Vagina (tissue), 2 donors: ENCODE measurements around the gene STEAP3. TPM values are rescaled to one million over a fixed set of nuclear protein-coding genes. Genes with fewer than 3 reads are reported as not detected.

Experiments
- DNase-seq, 2 donors: peaks; one replicate each; pipeline ENCODE4 v3.0.0-alpha.2; 2017; ENCODE audit errors: extremely low spot score in 2 of 2
- H3K27ac ChIP-seq: fragments of 200-600 bp; sonication (generic); one replicate; pipeline ENCODE4 v1.5.1; 2019
- H3K27me3 ChIP-seq: fragments of 200-600 bp; sonication (generic); one replicate; pipeline ENCODE4 v1.5.1; 2019
- H3K36me3 ChIP-seq, 2 donors: fragments of 200-600 bp; sonication (generic); one replicate each; pipeline ENCODE4 v1.5.1; 2017 to 2019
- H3K4me1 ChIP-seq: fragments of 200-600 bp; sonication (generic); one replicate; pipeline ENCODE4 v1.5.1; 2019
- H3K4me3 ChIP-seq, 2 donors: fragments of 200-600 bp; sonication (generic); 1 replicate in 1 of 2; 2 replicates in 1 of 2; pipeline ENCODE4 v1.5.1; 2016 to 2019
- H3K9me3 ChIP-seq: fragments of 200-600 bp; sonication (generic); one replicate; pipeline ENCODE4 v1.5.1; 2019
- CTCF ChIP-seq, 3 experiments: fragments of 450-650 bp in 2 of 3; fragments of 200-600 bp in 1 of 3; sonication (generic) in 1 of 3; IDR thresholded peaks; one replicate each; pipeline ENCODE4 v1.5.1; 2017 to 2019; ENCODE audit warnings: antibody characterized with exemption in 3 of 3, mild to moderate bottlenecking in 2 of 3, moderate library complexity in 2 of 3
- POLR2A ChIP-seq, 2 donors: fragments of 450-650 bp; IDR thresholded peaks; one replicate each; pipeline ENCODE4 v1.6.1; 2017; ENCODE audit warnings: antibody characterized with exemption in 2 of 2, mild to moderate bottlenecking in 2 of 2, moderate library complexity in 2 of 2
- POLR2AphosphoS5 ChIP-seq, 2 donors: sonication (generic); formaldehyde crosslinking; IDR thresholded peaks; one replicate each; pipeline ENCODE4 v1.9.0; 2017; ENCODE audit warnings: antibody characterized with exemption in 2 of 2, mild to moderate bottlenecking in 2 of 2, low read depth in 1 of 2; ENCODE audit not compliant: insufficient read depth in 1 of 2
- intact Hi-C: fragments of 100-400 bp; cut with DNase I; formaldehyde crosslinking; loops from one replicate; pipeline ENCODE4 v1.15.1; 2023
- total RNA-seq: library from RNA; depleted of rRNA; stranded (reverse); fragments of >200 nt; gene quantifications from one replicate; pipeline ENCODE4 v1.2.3, GENCODE V29; 2016

The STEAP3 gene
- 22.1 TPM for total RNA-seq

GRCh38 chr2:119223521-119224390 lies at the start of gene STEAP3:
TSS of gene STEAP3 (plus strand) at chr2:119223834. CDS start at chr2:119231013, 7,179 bp downstream.
- H3K36me3 ChIP-seq: no peaks in the 10 kb centered on the region
- no peak for DNase-seq
- H3K9me3 ChIP-seq: no peaks in the 10 kb centered on the region
- H3K4me1 ChIP-seq: peaks cover 11% of the 10 kb centered on the region
- intact Hi-C loops: no loop called here
- no peaks in the 10 kb centered on the region for H3K27me3 ChIP-seq
- peak within 1 kb of the TSS; percentile 57 to 69 for H3K4me3 ChIP-seq
- H3K27ac ChIP-seq: peak within 1 kb of the TSS; percentile 55
- no peak for TF ChIP-seq POLR2A (IDR thresholded peaks at IDR 0.05)
- TF ChIP-seq POLR2AphosphoS5 (IDR thresholded peaks at IDR 0.05; ENCODE audit: insufficient read depth in 1 of 2, low read depth in 1 of 2): peak in 1 of 2 donors; percentile 13

- Histone ChIP-seq H3K4me1 (no peaks in the 10 kb centered on the region), H3K27ac (no peak overlapping the region), H3K27me3 (no peaks in the 10 kb centered on the region), H3K4me3 (no peak overlapping the region), H3K9me3 (no peaks in the 10 kb centered on the region), H3K36me3 (no peaks in the 10 kb centered on the region)
- intact Hi-C loops: no loop called here
- TF ChIP-seq CTCF (IDR thresholded peaks at IDR 0.05) (peak in 1 of 3 experiments; percentile 11), POLR2AphosphoS5 (IDR thresholded peaks at IDR 0.05; ENCODE audit: insufficient read depth in 1 of 2, low read depth in 1 of 2) (no peak), POLR2A (IDR thresholded peaks at IDR 0.05) (no peak)
- DNase-seq: no peak
Observed at GRCh38 chr2:119174216-119174992, 49.2 kb upstream of the STEAP3 start.

- Histone ChIP-seq H3K27me3 (no peaks in the 10 kb centered on the region), H3K4me3 (no peak overlapping the region), H3K4me1 (no peaks in the 10 kb centered on the region), H3K36me3 (no peaks in the 10 kb centered on the region), H3K27ac (no peak overlapping the region), H3K9me3 (no peaks in the 10 kb centered on the region)
- DNase-seq: no peak
- intact Hi-C loops: no loop called here
- no peak for TF ChIP-seq POLR2AphosphoS5 (IDR thresholded peaks at IDR 0.05; ENCODE audit: insufficient read depth in 1 of 2, low read depth in 1 of 2)
- TF ChIP-seq CTCF (IDR thresholded peaks at IDR 0.05): no peak
- TF ChIP-seq POLR2A (IDR thresholded peaks at IDR 0.05): no peak
Observed at GRCh38 chr2:119174993-119175347, 48.7 kb upstream of the STEAP3 start.

GRCh38 chr2:119175517-119175916 lies 48.1 kb upstream of the STEAP3 start:
- TF ChIP-seq CTCF (IDR thresholded peaks at IDR 0.05) (no peak), POLR2A (IDR thresholded peaks at IDR 0.05) (no peak), POLR2AphosphoS5 (IDR thresholded peaks at IDR 0.05; ENCODE audit: insufficient read depth in 1 of 2, low read depth in 1 of 2) (no peak)
- Histone ChIP-seq H3K4me1 (no peaks in the 10 kb centered on the region), H3K9me3 (no peaks in the 10 kb centered on the region), H3K4me3 (no peak overlapping the region), H3K36me3 (no peaks in the 10 kb centered on the region), H3K27me3 (no peaks in the 10 kb centered on the region), H3K27ac (no peak overlapping the region)
- intact Hi-C loops: no loop called here
- no peak for DNase-seq

- no peaks in the 10 kb centered on the region for H3K36me3 ChIP-seq
- intact Hi-C loops: no loop called here
- no peak for TF ChIP-seq CTCF (IDR thresholded peaks at IDR 0.05)
- no peak for TF ChIP-seq POLR2A (IDR thresholded peaks at IDR 0.05)
- no peak for TF ChIP-seq POLR2AphosphoS5 (IDR thresholded peaks at IDR 0.05; ENCODE audit: insufficient read depth in 1 of 2, low read depth in 1 of 2)
- H3K27me3 ChIP-seq: no peaks in the 10 kb centered on the region
- H3K9me3 ChIP-seq: no peaks in the 10 kb centered on the region
- no peak for DNase-seq
- no peak overlapping the region for H3K4me3 ChIP-seq
- H3K4me1 ChIP-seq: no peaks in the 10 kb centered on the region
- no peak overlapping the region for H3K27ac ChIP-seq
Observed at GRCh38 chr2:119177171-119177837, 46.3 kb upstream of the STEAP3 start.
